NCI-H128 (cell line): ENCODE measurements around the gene IQCK.
"Not testable (repeated sequence)": the region's sequence is repeated elsewhere in the genome, so short reads cannot be mapped to it uniquely, and the experiment has no call there.

ENCODE experiments used
- DNase-seq: peaks from one replicate; lab custom pipeline; 2025; ENCODE audit not compliant: unreplicated experiment; lab: John Stamatoyannopoulos, UW

IQCK gene

GRCh38 chr16:19716183-19716582, 1.9 kb upstream of the IQCK start:
- DNase-seq: no peak

GRCh38 chr16:19716728-19717127, 1.3 kb upstream of the IQCK start:
- DNase-seq: not testable (repeated sequence)

GRCh38 chr16:19717314-19717713, 757 bp upstream of the IQCK start:
- DNase-seq: no peak

GRCh38 chr16:19718624-19718965, 524 bp downstream of the IQCK start:
- no peak for DNase-seq

GRCh38 chr16:19722269-19722952, 4.3 kb downstream of the IQCK start:
- DNase-seq: no peak

- DNase-seq: no peak
Observed at GRCh38 chr16:19722981-19723380, 4.9 kb downstream of the IQCK start.

- DNase-seq: no peak
Observed at GRCh38 chr16:19728636-19728965, 10.5 kb downstream of the IQCK start.

GRCh38 chr16:19733551-19733950, 15.5 kb downstream of the IQCK start:
- DNase-seq: no peak

GRCh38 chr16:19735074-19735867, 17.2 kb downstream of the IQCK start:
- DNase-seq: no peak

- no peak for DNase-seq
Observed at GRCh38 chr16:19737306-19738038, 19.4 kb downstream of the IQCK start.

- no peak for DNase-seq
Observed at GRCh38 chr16:19741354-19741753, 23.3 kb downstream of the IQCK start.

- DNase-seq: no peak
Observed at GRCh38 chr16:19743816-19744159, 25.7 kb downstream of the IQCK start.

- DNase-seq: no peak
Observed at GRCh38 chr16:19744670-19745069, 26.6 kb downstream of the IQCK start.

- DNase-seq: no peak
Observed at GRCh38 chr16:19745286-19746010, 27.4 kb downstream of the IQCK start.

- no peak for DNase-seq
Observed at GRCh38 chr16:19746561-19746960, 28.5 kb downstream of the IQCK start.

- DNase-seq: no peak
Observed at GRCh38 chr16:19748389-19749168, 30.5 kb downstream of the IQCK start.

GRCh38 chr16:19749571-19750080, 31.6 kb downstream of the IQCK start:
- no peak for DNase-seq

- DNase-seq: no peak
Observed at GRCh38 chr16:19751478-19752385, 33.7 kb downstream of the IQCK start.

- no peak for DNase-seq
Observed at GRCh38 chr16:19753815-19754643, 36.0 kb downstream of the IQCK start.
